ENCODE results near the gene CCDC188.

The CCDC188 gene

GRCh38 chr22:20128619-20128901 is 22.3 kb downstream of the CCDC188 start:
- Histone ChIP-seq H3K4me1 (ENCODE audit: low read length) (peaks cover 13% of the 10 kb centered on the region), H3K9me3 (ENCODE audit: insufficient read depth, low read length) (no peaks in the 10 kb centered on the region), H3K36me3 (replicated peaks; ENCODE audit: low read depth, low read length) (peaks cover 40% of the 10 kb centered on the region), H3K4me3 (ENCODE audit: low read length) (no peak overlapping the region), H3K27ac (ENCODE audit: low read length) (no peak overlapping the region), H3K79me2 (ENCODE audit: low read length) (peaks cover 29% of the 10 kb centered on the region), H3K4me2 (ENCODE audit: low read length) (no peak overlapping the region), H4K20me1 (ENCODE audit: insufficient read depth, low read length) (peaks cover 41% of the 10 kb centered on the region), H3K27me3 (ENCODE audit: low read depth, low read length) (no peaks in the 10 kb centered on the region), H2AFZ (ENCODE audit: low read depth, low read length) (no peak overlapping the region), H3K9ac (ENCODE audit: low read length) (no peak overlapping the region)
- no peak for TF ChIP-seq CTCF (IDR thresholded peaks at IDR 0.05; ENCODE audit: low read depth, low read length)
- no peak for TF ChIP-seq EZH2phosphoT487 (IDR thresholded peaks at IDR 0.05; ENCODE audit: low read depth)

GRCh38 chr22:20127869-20128618 is 22.8 kb downstream of the CCDC188 start:
- Histone ChIP-seq H3K79me2 (ENCODE audit: low read length) (peaks cover 31% of the 10 kb centered on the region), H3K4me1 (ENCODE audit: low read length) (peaks cover 11% of the 10 kb centered on the region), H3K4me3 (ENCODE audit: low read length) (no peak overlapping the region), H3K36me3 (replicated peaks; ENCODE audit: low read depth, low read length) (peaks cover 42% of the 10 kb centered on the region), H3K9ac (ENCODE audit: low read length) (no peak overlapping the region), H2AFZ (ENCODE audit: low read depth, low read length) (no peak overlapping the region), H3K4me2 (ENCODE audit: low read length) (no peak overlapping the region), H3K9me3 (ENCODE audit: insufficient read depth, low read length) (no peaks in the 10 kb centered on the region), H3K27ac (ENCODE audit: low read length) (no peak overlapping the region), H3K27me3 (ENCODE audit: low read depth, low read length) (no peaks in the 10 kb centered on the region), H4K20me1 (ENCODE audit: insufficient read depth, low read length) (peaks cover 45% of the 10 kb centered on the region)
- TF ChIP-seq CTCF (IDR thresholded peaks at IDR 0.05; ENCODE audit: low read depth, low read length): no peak
- TF ChIP-seq EZH2phosphoT487 (IDR thresholded peaks at IDR 0.05; ENCODE audit: low read depth): no peak

GRCh38 chr22:20127318-20127868 is 23.5 kb downstream of the CCDC188 start:
- peaks cover 31% of the 10 kb centered on the region for H3K79me2 ChIP-seq (ENCODE audit: low read length)
- H3K27me3 ChIP-seq (ENCODE audit: low read depth, low read length): no peaks in the 10 kb centered on the region
- no peaks in the 10 kb centered on the region for H3K9me3 ChIP-seq (ENCODE audit: insufficient read depth, low read length)
- H4K20me1 ChIP-seq (ENCODE audit: insufficient read depth, low read length): peaks cover 51% of the 10 kb centered on the region
- H3K4me3 ChIP-seq (ENCODE audit: low read length): no peak overlapping the region
- H3K4me1 ChIP-seq (ENCODE audit: low read length): peaks cover 5% of the 10 kb centered on the region; the same call in 1 of the 2 replicates
- H3K27ac ChIP-seq (ENCODE audit: low read length): no peak overlapping the region
- no peak overlapping the region for H3K9ac ChIP-seq (ENCODE audit: low read length)
- peaks cover 43% of the 10 kb centered on the region for H3K36me3 ChIP-seq (replicated peaks; ENCODE audit: low read depth, low read length)
- H2AFZ ChIP-seq (ENCODE audit: low read depth, low read length): no peak overlapping the region
- no peak for TF ChIP-seq CTCF (IDR thresholded peaks at IDR 0.05; ENCODE audit: low read depth, low read length)
- TF ChIP-seq EZH2phosphoT487 (IDR thresholded peaks at IDR 0.05; ENCODE audit: low read depth): no peak
- H3K4me2 ChIP-seq (ENCODE audit: low read length): no peak overlapping the region

GRCh38 chr22:20126284-20127029 is 24.4 kb downstream of the CCDC188 start:
- H3K4me1 ChIP-seq (ENCODE audit: low read length): peaks cover 4% of the 10 kb centered on the region; the same call in 1 of the 2 replicates
- H3K4me3 ChIP-seq (ENCODE audit: low read length): no peak overlapping the region
- H2AFZ ChIP-seq (ENCODE audit: low read depth, low read length): no peak overlapping the region
- peaks cover 60% of the 10 kb centered on the region for H4K20me1 ChIP-seq (ENCODE audit: insufficient read depth, low read length)
- no peak overlapping the region for H3K27ac ChIP-seq (ENCODE audit: low read length)
- H3K4me2 ChIP-seq (ENCODE audit: low read length): no peak overlapping the region
- TF ChIP-seq CTCF (IDR thresholded peaks at IDR 0.05; ENCODE audit: low read depth, low read length) (no peak), EZH2phosphoT487 (IDR thresholded peaks at IDR 0.05; ENCODE audit: low read depth) (no peak)
- peaks cover 34% of the 10 kb centered on the region for H3K79me2 ChIP-seq (ENCODE audit: low read length)
- no peak overlapping the region for H3K9ac ChIP-seq (ENCODE audit: low read length)
- no peaks in the 10 kb centered on the region for H3K9me3 ChIP-seq (ENCODE audit: insufficient read depth, low read length)
- H3K36me3 ChIP-seq (replicated peaks; ENCODE audit: low read depth, low read length): peaks cover 53% of the 10 kb centered on the region
- H3K27me3 ChIP-seq (ENCODE audit: low read depth, low read length): no peaks in the 10 kb centered on the region
